TTC549 (cell line): ENCODE data around the gene SYT7.
"Not testable (repeated sequence)": the region's sequence is repeated elsewhere in the genome, so short reads cannot be mapped to it uniquely, and the experiment has no call there.

ENCODE experiments used
- FAIRE-seq: peaks from 2 replicates; lab custom pipeline; 2012; peaks lifted over from hg19 to GRCh38; lab: Jason Lieb, UNC

Gene SYT7

GRCh38 chr11:61496602-61497400, 84.1 kb downstream of the SYT7 start:
- no peak for FAIRE-seq

GRCh38 chr11:61495801-61496601, 84.9 kb downstream of the SYT7 start:
- FAIRE-seq: no peak

- FAIRE-seq: no peak
Measured at GRCh38 chr11:61494381-61494961, 86.4 kb downstream of the SYT7 start.

- FAIRE-seq: no peak
Measured at GRCh38 chr11:61491736-61492395, 89.0 kb downstream of the SYT7 start.

- no peak for FAIRE-seq
Measured at GRCh38 chr11:61489833-61490721, 90.8 kb downstream of the SYT7 start.

- FAIRE-seq: no peak
Measured at GRCh38 chr11:61488651-61489291, 92.1 kb downstream of the SYT7 start.

GRCh38 chr11:61487342-61488025, 93.4 kb downstream of the SYT7 start:
- no peak for FAIRE-seq

- FAIRE-seq: no peak
Measured at GRCh38 chr11:61486779-61487178, 94.1 kb downstream of the SYT7 start.

GRCh38 chr11:61486011-61486620, 94.8 kb downstream of the SYT7 start:
- FAIRE-seq: no peak

- no peak for FAIRE-seq
Measured at GRCh38 chr11:61485080-61485479, 95.8 kb downstream of the SYT7 start.

GRCh38 chr11:61484541-61484940, 96.3 kb downstream of the SYT7 start:
- FAIRE-seq: no peak

- no peak for FAIRE-seq
Measured at GRCh38 chr11:61482513-61482912, 98.4 kb downstream of the SYT7 start.

- no peak for FAIRE-seq
Measured at GRCh38 chr11:61481806-61482205, 99.1 kb downstream of the SYT7 start.

GRCh38 chr11:61480994-61481335, 99.9 kb downstream of the SYT7 start:
- FAIRE-seq: no peak

GRCh38 chr11:61480261-61480993, 100.4 kb downstream of the SYT7 start:
- no peak for FAIRE-seq

- not testable (repeated sequence) for FAIRE-seq
Measured at GRCh38 chr11:61479360-61480058, 101.4 kb downstream of the SYT7 start.

GRCh38 chr11:61477727-61478148, 103.1 kb downstream of the SYT7 start:
- FAIRE-seq: no peak

- FAIRE-seq: no peak
Measured at GRCh38 chr11:61477126-61477525, 103.8 kb downstream of the SYT7 start.

GRCh38 chr11:61476371-61476770, 104.5 kb downstream of the SYT7 start:
- no peak for FAIRE-seq
